ENCODE data around the gene SCUBE2.

Gene SCUBE2

DNA sequence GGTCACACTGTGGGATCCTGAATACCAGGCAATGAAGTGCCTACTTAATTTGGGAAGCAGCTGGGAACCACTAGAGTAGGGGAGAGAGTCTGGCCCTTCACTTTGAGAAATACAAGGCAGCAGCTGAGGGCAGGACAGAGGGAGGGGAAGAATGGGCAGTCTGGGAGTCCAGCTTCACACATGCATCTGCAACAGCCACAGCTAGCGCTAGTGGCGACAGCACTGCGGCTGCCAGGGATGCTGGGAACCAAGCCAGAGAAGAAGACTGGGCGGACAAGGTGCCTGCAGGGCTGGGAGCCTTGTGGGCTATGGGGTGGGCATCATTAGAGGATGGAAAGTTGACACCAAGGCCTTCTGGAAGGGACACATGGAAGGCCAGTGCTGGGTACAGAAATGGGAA lies 15.8 kb downstream of the SCUBE2 start:
- DNase-seq (ENCODE audit: low read depth, low spot score), result no peak

DNA sequence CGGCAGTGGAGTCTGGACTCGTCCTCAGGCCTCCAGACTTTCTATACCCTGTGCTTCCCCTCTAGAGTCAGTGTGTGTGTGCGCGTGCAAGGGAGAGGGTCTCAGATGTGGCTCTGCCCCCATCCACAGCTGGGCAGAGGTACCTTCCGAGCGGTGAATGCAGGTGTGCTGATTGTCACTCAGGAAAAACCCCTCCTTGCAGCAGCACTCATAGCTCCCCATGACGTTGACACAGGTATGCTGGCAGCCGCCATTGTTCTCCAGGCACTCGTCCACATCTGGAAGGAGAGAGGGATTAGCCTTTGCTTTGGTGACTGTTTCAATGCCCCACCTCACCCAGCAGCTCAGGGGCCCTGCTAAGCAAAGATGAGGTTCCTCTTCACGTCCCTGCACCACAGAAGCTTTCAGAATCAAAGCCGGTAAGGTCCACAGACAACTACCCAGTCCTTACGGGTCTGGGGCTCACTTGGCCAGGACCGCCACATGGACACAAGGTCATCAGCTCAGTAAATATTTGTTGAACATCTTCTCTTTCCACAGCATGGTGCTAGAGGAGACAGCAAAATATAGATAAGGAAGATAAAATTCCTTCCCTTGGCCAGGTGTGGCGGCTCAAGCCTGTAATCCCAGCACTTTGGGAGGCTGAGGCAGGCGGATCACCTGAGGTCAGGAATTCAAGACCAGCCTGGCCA lies 16.9 kb downstream of the SCUBE2 start:
- no peak for DNase-seq (ENCODE audit: low read depth, low spot score)

DNA sequence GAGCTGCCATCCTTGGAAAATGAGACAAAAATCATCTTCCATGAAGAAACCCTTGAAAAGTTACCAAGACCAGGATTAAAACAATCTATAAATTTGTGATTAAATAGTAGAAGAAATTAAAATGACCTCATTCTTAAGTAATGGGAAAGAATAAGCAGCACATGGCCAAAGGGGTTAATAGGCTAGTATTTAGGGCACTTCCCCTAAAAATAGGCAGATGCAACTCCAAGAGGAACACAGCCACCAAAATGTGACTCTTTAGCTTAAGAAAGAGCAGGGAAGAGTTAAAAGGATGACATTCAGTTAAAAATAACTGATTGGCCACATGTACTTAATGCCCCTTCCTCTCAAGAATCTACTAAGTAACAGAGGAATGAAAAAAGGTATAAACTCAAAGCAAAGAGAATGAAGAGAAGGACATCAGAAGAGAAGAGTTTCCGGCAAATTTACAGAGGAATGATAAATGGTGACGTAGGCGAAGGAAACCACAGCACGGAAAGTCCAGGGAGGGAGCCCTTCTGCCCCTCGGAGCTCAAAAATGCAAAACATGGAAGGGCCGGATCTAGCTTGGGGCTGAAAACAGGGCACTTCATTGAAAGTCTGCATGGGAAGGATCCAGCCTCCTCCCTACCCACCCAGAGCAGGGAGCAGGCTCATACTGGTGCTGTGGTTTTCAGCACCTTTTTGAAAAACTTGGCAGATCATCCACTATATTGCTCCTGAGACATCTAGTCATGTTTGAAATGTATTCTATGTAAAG lies 17.8 kb downstream of the SCUBE2 start:
- no peak for DNase-seq (ENCODE audit: low read depth, low spot score)

DNA sequence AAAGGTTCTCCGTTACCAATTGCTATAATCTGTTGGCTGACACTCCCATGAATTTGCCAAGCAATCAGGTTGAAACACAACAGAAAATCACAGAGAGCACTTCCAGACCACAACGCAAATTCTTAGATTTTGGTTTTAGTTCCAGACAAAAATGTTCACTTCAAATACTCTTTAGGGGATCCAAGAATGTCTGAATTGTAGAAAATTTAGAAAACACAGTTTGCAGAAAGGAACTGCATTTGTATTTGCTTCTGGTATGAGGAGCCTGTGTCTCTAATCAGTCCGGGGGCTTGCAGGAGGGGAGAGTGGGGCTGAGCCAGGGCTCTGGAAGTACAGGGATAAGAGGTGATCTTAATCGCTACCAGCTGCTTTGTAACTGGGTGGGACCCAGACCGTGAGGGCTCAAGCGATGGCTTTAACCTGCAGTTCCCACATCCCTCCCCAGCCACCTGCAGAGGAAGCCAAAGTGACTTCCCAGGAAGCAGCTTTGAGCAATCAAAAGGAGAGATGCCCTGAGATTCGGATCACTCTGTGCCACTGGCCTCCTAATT lies 18.7 kb downstream of the SCUBE2 start:
- DNase-seq (ENCODE audit: low read depth, low spot score), result no peak

DNA sequence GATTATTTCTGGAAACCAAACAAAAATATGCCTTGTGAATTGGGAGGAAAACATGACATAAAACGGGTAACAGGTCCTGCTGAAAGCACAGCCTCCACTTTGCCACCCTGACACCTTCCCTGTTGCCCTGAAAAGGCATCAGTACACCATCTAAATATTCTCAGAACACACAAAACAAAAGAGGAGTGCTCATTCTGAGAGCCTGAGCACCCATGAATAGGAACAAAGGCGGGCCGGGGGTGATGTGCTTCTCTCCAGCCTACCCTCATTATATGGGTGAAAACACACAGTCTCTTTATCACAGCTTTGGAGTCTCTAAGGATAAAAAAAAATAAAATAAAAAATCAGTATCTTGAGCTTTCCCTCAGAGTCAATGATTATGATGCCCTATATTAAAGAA lies 19.7 kb downstream of the SCUBE2 start:
- DNase-seq (ENCODE audit: low read depth, low spot score), result no peak

DNA sequence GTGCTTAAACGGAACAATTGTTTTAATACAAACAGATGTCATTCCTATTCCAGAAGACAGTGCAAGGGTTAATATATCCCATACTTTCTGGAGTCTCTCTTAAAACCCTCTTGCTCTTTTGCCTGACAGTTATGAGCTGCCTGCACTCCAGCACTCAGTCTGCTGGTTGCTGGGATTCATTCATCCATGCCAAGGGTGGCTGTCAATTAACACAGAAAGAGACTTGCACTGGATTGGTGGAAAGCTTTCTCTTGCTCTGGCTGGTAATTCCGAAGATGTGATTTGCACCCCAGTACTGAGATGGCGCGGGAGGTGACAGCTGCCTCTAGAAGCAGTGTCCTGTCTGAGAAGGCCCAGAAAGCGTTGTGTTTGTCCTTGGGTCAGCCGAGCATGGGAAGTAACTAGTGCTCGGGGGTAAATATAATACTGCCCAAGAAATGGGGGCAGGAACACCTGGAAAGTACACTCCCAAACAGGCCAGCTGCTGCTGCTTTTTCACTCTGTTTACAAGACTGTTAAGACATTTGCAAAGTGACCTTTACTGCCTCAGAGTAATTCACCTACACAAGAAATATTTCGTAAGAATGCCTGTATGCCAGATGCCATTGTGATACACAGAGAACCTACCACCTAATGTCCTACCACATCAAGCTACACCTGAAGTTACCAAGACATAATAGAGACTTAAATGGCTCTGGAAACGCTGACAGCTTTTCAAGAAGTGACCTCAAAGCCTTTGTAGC lies 20.5 kb downstream of the SCUBE2 start:
- DNase-seq (ENCODE audit: low read depth, low spot score), result no peak

DNA sequence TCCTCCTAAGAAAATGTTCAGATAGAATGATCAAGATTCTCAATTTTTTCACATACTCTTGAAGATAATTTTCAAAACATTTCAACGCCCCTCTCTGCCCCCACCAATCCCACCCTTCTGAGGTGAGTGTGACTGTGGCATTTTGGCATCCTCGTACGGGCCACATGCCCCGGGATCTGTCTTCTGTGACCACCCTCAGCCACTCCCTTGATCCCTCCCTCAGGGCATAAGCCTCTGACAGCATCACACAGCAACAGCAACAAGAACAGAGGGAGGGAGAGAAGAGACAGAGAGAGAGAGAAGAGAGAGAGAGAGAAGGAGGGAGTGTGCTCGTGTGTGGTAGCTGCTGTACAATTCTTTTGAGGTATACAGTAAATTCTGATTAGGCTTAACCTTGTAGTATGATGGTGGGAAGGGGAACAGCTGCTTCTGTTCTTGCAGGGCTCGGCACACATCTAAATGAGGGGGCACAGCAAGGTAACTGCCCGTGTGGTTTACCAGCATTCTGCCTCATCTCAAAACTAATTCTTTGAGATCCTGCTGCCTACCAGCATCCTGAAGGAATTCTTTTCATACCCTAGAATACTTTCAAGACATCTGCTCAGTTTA lies 21.4 kb downstream of the SCUBE2 start:
- DNase-seq (ENCODE audit: low read depth, low spot score), result no peak

DNA sequence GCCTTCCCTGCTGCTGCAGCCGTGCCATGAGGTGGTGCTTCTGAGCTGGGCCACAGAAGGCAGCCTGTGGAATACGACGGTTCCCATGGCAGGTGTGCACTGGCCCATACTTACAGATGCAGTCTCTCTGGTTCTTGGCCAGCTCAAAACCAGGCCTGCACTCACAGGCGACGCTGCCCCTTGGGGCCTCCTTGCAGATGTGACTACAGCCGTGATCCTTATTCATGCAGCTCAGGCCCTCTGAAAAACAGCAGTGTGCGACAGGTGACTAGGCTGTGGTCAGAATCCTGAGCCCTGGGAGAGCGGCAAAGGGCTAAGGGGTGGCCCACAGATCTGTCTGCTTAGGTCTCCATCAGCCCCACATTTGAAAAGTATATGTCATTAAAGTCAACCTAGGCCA lies 22.1 kb downstream of the SCUBE2 start:
- DNase-seq (ENCODE audit: low read depth, low spot score), result no peak

DNA sequence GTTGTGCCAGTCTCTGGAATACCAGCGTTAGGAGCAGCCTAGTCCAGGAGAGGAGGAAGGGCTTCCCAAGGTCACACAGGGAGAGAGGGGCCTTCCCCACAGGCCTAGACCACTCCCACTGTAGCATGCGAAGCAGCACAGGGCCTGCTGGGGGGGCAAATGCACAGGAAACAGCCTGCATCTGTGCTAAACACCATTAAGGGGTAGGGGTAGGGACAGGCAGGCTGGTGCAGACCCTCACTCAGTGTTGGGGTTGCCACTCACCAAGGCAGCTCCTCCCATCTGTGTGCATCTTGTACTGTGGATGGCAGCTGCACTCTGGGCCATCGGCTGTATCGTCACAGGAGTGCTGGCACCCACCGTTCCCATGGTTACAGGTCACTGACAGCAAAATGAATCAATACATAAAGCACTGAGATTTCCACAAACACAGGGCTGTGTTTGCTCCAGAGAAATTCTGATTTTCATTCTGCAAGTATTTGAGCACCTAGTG lies 24.9 kb downstream of the SCUBE2 start:
- DNase-seq (ENCODE audit: low read depth, low spot score), result no peak

DNA sequence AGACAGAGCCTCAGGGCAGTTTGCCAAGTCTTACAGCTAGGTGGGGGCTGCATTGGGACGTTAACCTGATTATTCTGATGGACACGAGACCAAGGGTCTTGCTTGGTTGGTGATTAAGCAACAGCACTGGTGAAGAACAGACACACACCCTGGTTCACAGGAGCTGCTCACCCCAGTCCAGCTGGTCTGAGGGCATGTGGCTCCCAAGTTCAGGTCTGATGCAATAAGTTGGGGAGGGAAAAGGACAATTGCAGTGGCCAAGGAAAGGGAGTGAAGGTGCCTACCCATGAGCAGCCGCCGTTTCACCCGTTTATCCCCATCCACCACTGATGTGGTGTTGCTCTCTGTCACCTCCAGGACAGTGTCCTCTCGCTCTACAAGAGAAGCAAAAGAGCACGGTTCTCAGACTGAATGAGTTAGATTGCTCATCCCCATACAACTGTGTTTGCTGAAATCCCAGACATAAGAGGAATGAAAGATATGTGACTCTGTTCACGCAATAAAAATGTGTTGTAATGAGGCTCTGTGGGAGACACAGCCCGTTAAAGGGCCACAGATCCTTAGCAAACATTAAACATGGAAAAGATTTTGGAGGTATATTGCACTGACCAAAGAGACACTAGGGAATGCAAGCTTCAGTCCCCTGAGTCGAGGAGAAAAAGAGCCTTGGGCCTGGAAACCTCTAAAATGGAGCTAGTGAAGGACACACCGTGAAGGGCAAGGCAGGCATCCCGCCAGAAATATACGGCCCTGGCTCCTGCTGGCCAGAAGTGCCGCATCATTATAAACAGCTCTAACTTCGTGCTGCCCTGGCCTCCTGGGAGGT lies 25.6 kb downstream of the SCUBE2 start:
- no peak for DNase-seq (ENCODE audit: low read depth, low spot score)

DNA sequence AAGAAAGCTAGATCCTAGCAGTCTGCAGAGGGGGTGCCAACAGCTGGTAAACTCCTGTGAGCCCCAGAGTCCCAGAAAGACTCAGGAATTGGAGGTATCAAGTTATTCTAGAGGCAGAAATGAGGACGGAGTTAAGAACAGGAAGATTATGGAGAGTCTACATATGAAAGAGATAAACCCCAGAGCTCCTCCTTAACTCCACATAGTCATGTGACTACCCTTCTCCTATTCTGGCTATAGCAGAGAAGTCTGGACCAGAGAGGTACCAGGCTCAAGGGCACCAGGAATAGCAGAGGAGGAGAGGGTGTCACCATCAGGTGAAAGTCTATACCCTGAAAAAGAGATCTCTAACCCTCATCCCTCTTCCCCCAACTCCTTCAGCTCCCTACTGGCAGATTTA lies 29.6 kb downstream of the SCUBE2 start:
- DNase-seq (ENCODE audit: low read depth, low spot score), result no peak

DNA sequence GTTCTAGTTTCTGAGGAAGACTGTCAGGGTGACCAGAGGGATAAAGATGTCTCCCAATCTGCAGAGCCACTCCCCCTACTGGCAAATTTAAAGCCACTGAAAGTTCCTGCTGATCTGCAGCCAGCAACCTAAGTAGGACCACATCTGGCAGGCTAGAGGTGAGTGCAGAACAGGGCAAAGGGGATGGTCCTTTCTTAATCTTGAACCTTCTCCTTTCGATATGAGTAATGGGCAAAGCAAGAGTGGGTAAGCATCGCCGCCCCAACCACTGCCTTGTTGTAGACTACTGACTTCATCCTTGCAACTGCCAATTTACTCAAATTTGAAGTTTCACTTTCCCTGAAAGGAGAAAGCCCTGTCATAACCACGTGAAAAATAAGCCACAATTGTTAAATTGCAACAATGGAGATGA lies 30.7 kb downstream of the SCUBE2 start:
- no peak for DNase-seq (ENCODE audit: low read depth, low spot score)

DNA sequence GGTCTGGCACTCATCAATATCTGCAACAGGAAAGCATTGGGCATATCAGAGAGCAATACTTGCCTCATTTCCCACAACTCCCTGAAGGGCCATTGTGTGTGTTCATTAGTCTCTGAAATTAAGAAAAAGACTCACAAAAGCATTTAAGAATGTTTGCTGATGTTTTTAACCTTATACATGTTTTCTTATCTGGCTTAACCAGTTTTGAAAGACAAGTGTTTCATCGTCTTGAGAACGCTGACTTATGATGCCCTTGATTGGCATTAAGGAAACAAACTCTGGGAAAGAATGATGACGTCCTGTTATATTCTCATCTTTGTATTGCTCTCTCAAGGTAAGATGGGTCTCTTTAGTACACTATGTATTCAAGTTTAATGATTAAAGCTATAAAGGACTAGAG lies 32.0 kb downstream of the SCUBE2 start:
- DNase-seq (ENCODE audit: low read depth, low spot score), result no peak

DNA sequence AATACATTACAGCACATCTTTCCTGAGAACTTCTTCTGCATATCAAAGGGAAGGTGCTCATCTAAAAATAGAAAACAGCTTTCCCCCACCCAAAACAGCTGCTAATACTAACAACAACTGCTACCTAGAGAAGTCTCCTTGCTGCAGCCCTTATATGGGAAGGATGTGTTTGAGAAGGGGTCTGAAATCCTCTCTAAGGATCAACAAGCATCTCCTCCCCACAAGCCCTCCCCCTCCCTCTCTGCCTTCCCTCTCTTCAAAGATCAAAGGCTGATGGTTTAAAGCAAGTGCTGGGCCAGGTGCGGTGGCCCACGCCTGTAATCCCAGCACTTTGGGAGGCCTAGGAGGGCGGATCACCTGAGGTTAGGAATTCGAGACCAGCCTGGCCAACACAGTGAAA lies 33.5 kb downstream of the SCUBE2 start:
- no peak for DNase-seq (ENCODE audit: low read depth, low spot score)

DNA sequence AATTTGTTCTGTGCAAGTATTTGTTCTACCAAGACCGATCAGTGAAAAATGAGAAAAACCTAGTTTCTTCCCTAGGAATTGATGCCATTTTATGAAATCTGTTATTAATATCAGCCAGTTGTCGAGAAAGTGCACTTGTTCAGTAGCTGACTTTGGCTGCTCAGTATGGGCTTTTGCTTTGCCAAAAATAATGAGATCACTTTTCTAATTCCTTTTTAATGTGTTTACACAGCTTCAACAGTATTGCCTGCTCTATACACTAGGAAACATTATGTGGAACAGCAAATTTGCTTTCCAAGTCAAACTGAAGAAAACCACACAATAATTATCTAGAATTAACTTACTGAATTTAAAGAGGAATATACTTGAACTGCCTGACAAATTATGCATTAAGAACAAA lies 34.4 kb downstream of the SCUBE2 start:
- no peak for DNase-seq (ENCODE audit: low read depth, low spot score)

DNA sequence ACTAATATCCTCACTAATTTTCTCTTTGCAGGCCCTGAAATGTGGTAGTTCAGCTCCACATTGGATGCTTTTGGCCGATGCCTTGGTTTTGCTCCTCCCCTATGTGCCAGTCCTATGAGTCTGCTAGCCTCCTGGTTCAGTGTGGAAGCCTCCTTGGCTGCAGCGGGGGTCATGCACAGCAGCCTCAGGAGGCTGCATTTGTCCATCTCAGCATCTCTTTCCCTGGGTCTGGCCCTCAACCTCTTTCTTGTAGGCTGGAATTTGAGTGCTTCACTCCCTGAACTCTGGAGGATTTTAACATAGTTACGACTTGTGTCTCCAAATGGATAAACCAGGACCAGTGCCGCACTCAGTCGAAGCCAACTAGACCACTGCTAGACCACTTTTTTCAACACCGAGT lies 34.9 kb downstream of the SCUBE2 start:
- DNase-seq (ENCODE audit: low read depth, low spot score), result no peak

DNA sequence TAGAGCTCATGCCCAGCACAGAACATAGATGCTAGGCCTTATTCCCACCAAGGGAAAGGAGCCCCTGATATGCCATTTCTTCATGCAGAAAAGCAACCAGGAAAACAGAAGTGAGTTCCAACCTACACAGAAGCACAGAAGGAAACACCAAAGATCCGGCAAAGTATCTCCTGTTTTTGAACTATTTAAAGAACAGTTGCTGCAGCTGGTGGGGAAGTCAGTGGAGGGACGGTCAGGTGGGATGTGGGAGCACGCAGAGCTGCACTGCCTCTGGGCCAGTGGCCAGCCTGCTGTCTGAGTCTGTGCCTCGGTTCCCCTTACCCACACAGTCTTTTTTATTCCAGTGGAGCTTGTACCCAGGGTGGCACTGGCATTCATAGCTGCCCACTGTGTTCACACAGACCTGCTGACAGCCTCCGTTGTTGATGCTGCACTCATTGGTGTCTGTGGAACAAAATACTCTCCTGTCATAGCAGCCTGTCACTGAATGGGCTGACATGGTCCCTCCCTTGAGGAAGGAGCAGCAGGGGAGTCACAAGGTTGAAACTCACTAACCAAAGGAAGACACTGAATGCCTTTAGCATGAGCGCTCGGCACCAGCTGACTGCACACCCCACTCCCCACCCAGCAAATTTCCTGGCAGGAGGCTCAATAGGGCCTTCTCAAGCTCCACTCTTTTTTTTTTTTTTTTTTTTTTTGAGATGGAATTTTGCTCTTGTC lies 37.9 kb downstream of the SCUBE2 start:
- no peak for DNase-seq (ENCODE audit: low read depth, low spot score)

DNA sequence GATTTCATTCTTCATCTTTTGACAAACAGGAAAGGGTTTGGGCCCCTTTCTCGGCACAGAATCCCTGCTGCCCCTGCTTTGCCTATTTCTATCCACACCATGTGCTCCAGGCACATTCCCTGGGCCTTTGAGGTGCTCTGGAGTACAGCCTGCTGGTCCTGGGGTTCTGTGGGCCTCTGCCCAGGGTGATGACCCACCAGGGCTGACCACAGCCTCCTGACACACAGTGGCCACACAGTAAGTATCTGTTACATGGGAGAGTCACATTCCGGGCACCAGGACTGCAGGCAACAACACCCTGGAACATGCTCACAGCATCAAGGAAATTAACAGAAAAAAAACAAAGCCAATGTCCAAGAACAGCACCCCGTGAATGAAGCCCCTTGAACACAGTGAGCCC lies 39.1 kb downstream of the SCUBE2 start:
- no peak for DNase-seq (ENCODE audit: low read depth, low spot score)

DNA sequence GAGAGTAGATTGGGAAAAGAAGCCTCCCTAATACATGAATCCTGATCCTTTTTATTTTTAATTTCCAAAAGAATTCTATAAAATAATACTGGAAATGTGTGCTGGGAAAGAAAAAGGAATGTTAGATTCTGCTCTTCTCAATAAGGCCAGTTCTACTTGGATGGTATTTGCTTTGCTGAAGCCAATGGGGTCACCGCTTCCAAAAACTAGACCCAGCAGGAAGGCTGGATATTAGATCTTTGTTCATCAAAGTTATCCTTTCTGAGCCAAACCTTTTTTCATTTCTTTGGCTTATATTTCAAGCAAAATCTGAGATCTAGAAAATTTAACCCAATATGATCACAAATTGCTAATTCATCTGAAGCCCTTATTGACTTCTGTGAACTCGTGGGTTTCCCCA lies 41.4 kb downstream of the SCUBE2 start:
- no peak for DNase-seq (ENCODE audit: low read depth, low spot score)

DNA sequence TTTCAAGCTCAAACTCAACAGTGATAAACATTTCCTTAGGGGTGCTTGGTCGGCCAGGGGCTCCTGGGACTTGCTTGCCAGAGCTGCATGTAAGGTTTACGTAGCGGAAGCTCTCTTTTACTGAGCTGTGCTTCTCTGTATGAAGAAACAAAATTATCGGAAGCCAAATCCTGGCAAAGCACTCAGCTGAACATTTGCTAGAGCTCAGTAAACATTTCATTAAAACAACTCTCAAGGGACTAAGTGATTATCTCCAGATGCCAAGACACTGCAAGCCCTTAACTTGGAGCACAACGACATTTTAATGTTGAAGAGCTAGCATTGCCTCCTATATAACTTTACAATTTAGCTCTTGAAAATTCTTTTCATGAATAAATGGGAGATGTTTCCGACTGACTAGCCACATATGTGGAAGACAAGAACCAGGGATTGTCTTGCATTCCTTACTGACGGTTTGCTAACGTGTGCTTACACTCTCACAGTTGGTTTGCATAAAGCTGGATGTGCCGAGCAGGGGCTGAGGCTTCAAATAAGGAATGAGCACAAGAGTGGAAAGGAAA lies 43.4 kb downstream of the SCUBE2 start:
- DNase-seq (ENCODE audit: low read depth, low spot score), result no peak

Data from activated naive CD8-positive, alpha-beta T cell treated with anti-CD3 and anti-CD28 coated beads, Interleukin-2, amount 50 U/mL, for 16 hours (primary cell).